Hepatocyte (in vitro differentiated cells): Measurements from ENCODE around the gene PRELID1. TPM values are rescaled to one million over a fixed set of nuclear protein-coding genes. Genes with fewer than 3 reads are reported as not detected.

Source experiments
- DNase-seq: peaks from one replicate; pipeline ENCODE4 v3.0.0-alpha.2; 2016; ENCODE audit warnings: low spot score
- H2AFZ ChIP-seq: fragments of 200-600 bp; sonication (generic); 2 replicates; pipeline ENCODE4 v1.6.0; 2016; ENCODE audit warnings: antibody characterized with exemption, mild to moderate bottlenecking
- H3K27ac ChIP-seq: fragments of 200-600 bp; sonication (generic); 2 replicates; pipeline ENCODE4 v1.5.1; 2016; ENCODE audit warnings: mild to moderate bottlenecking
- H3K27me3 ChIP-seq: fragments of 200-600 bp; sonication (generic); 2 replicates; pipeline ENCODE4 v1.6.1; 2016
- H3K36me3 ChIP-seq: fragments of 200-600 bp; sonication (generic); replicated peaks from 2 replicates; pipeline ENCODE4 v1.5.1; 2016; ENCODE audit warnings: low read depth; ENCODE audit not compliant: insufficient read depth
- H3K4me1 ChIP-seq: fragments of 200-600 bp; sonication (generic); 2 replicates; pipeline ENCODE4 v1.5.1; 2016; ENCODE audit warnings: mild to moderate bottlenecking, moderate library complexity; ENCODE audit not compliant: insufficient read depth
- H3K4me2 ChIP-seq: fragments of 200-600 bp; sonication (generic); 2 replicates; pipeline ENCODE4 v1.6.0; 2016
- H3K4me3 ChIP-seq: fragments of 200-600 bp; sonication (generic); 2 replicates; pipeline ENCODE4 v1.5.1; 2016; ENCODE audit warnings: mild to moderate bottlenecking
- H3K79me2 ChIP-seq: fragments of 200-600 bp; sonication (generic); 2 replicates; pipeline ENCODE4 v1.6.0; 2017; ENCODE audit warnings: mild to moderate bottlenecking
- H3K9me2 ChIP-seq: fragments of 200-600 bp; sonication (generic); replicated peaks from 2 replicates; pipeline ENCODE4 v1.6.0; 2017; ENCODE audit warnings: mild to moderate bottlenecking; ENCODE audit not compliant: insufficient read depth
- H3K9me3 ChIP-seq: fragments of 200-600 bp; sonication (generic); 2 replicates; pipeline ENCODE4 v1.5.1; 2016; ENCODE audit warnings: low read depth, mild to moderate bottlenecking
- H4K20me1 ChIP-seq: fragments of 200-600 bp; sonication (generic); 2 replicates; pipeline ENCODE4 v1.6.0; 2016; ENCODE audit warnings: mild to moderate bottlenecking; ENCODE audit not compliant: insufficient read depth, poor library complexity, severe bottlenecking
- CTCF ChIP-seq: fragments of 200-600 bp; sonication (generic); IDR thresholded peaks from 2 replicates; pipeline ENCODE4 v1.5.1; 2016; ENCODE audit warnings: antibody characterized with exemption, mild to moderate bottlenecking; ENCODE audit not compliant: poor library complexity
- EZH2 ChIP-seq: fragments of 200-600 bp; sonication (generic); IDR thresholded peaks from 2 replicates; pipeline ENCODE4 v1.6.1; 2016; ENCODE audit warnings: antibody characterized with exemption, mild to moderate bottlenecking, borderline replicate concordance
- EZH2phosphoT487 ChIP-seq: fragments of 200-600 bp; sonication (generic); IDR thresholded peaks from one replicate; pipeline ENCODE4 v1.6.1; 2018; ENCODE audit warnings: antibody characterized with exemption, mild to moderate bottlenecking, low read depth, moderate library complexity; ENCODE audit not compliant: unreplicated experiment, severe bottlenecking
- WGBS: methylation state at CpG from one replicate; pipeline ENCODE4 v1.1.6; 2016; ENCODE audit warnings: low lambda C conversion rate; ENCODE audit errors: missing lambda C conversion rate; 5-methylcytosine and 5-hydroxymethylcytosine counted together
- polyA plus RNA-seq: library from polyadenylated mRNA; unstranded; fragments of >200 nt; fragmentation: Nextera tagmentation; extraction: Ambion mirVana; gene quantifications from 2 replicates; pipeline ENCODE4 v1.2.1, GENCODE V29; 2016
- total RNA-seq: library from RNA; depleted of rRNA; stranded (reverse); fragments of >200 nt; gene quantifications from 2 replicates; pipeline ENCODE4 v1.2.3, GENCODE V29; 2014

PRELID1 gene
- total and polyA plus RNA-seq, 2 experiments from 2014 or later = 228 to 282 TPM

- WGBS = 98% methylated on average over 7 of the region's 7 CpGs
- no peaks in the 10 kb centered on the region for H3K27me3 ChIP-seq
- peaks cover 9% of the 10 kb centered on the region for H3K79me2 ChIP-seq
- no peak overlapping the region for H3K4me3 ChIP-seq
- H3K9me3 ChIP-seq = no peaks in the 10 kb centered on the region
- no peaks in the 10 kb centered on the region for H3K9me2 ChIP-seq
- DNase-seq = no peak
- H3K4me2 ChIP-seq = no peak overlapping the region
- no peak overlapping the region for H3K27ac ChIP-seq
- peaks cover 16% of the 10 kb centered on the region for H3K4me1 ChIP-seq
- H2AFZ ChIP-seq = no peak overlapping the region
- H3K36me3 ChIP-seq = no peaks in the 10 kb centered on the region
- no peak for TF ChIP-seq EZH2phosphoT487
- TF ChIP-seq CTCF = no peak
- no peak for TF ChIP-seq EZH2
- no peaks in the 10 kb centered on the region for H4K20me1 ChIP-seq
These were observed 17.3 kb downstream of the PRELID1 start for GRCh38 chr5:177320879-177321278.

GRCh38 chr5:177325868-177326381 is 22.3 kb downstream of the PRELID1 start:
- 62% methylated on average over 1 of the region's 1 CpG for WGBS
- H3K9me2 ChIP-seq = no peaks in the 10 kb centered on the region
- H3K79me2 ChIP-seq = peaks cover 9% of the 10 kb centered on the region
- peak overlapping the region; percentile 62 for H3K4me2 ChIP-seq
- TF ChIP-seq CTCF = no peak
- TF ChIP-seq EZH2 = no peak
- TF ChIP-seq EZH2phosphoT487 = no peak
- no peaks in the 10 kb centered on the region for H3K27me3 ChIP-seq
- H3K4me1 ChIP-seq = peaks cover 20% of the 10 kb centered on the region
- H2AFZ ChIP-seq = no peak overlapping the region
- no peak for DNase-seq
- H4K20me1 ChIP-seq = no peaks in the 10 kb centered on the region
- no peak overlapping the region for H3K4me3 ChIP-seq
- H3K9me3 ChIP-seq = no peaks in the 10 kb centered on the region
- H3K27ac ChIP-seq = peak overlapping the region; percentile 85
- no peaks in the 10 kb centered on the region for H3K36me3 ChIP-seq

GRCh38 chr5:177327539-177328522 is 24.2 kb downstream of the PRELID1 start:
- no peaks in the 10 kb centered on the region for H3K27me3 ChIP-seq
- 83% methylated on average over 28 of the region's 28 CpGs for WGBS
- no peaks in the 10 kb centered on the region for H3K9me2 ChIP-seq
- H3K4me1 ChIP-seq = peaks cover 20% of the 10 kb centered on the region
- H3K4me2 ChIP-seq = peak overlapping the region; percentile 3
- H4K20me1 ChIP-seq = no peaks in the 10 kb centered on the region
- H3K4me3 ChIP-seq = no peak overlapping the region
- no peak for TF ChIP-seq EZH2phosphoT487
- no peak for TF ChIP-seq CTCF
- TF ChIP-seq EZH2 = no peak
- no peaks in the 10 kb centered on the region for H3K9me3 ChIP-seq
- H3K27ac ChIP-seq = peak overlapping the region; percentile 85
- no peak overlapping the region for H2AFZ ChIP-seq
- H3K36me3 ChIP-seq = no peaks in the 10 kb centered on the region
- peaks cover 3% of the 10 kb centered on the region for H3K79me2 ChIP-seq
- DNase-seq = no peak
